H9 (cell line): Measurements from ENCODE around the gene NPIPA5. TPM values are rescaled to one million over a fixed set of nuclear protein-coding genes. Genes with fewer than 3 reads are reported as not detected.
A peak's percentile ranks its signal among the peaks of the same experiment; 100 is the strongest.

ENCODE experiments used
- DNase-seq: peaks from one replicate; pipeline ENCODE4 v3.0.0-alpha.2; 2017
- H2AFZ ChIP-seq: one replicate; pipeline ENCODE4 v1.6.1; 2013; ENCODE audit warnings: mild to moderate bottlenecking, low read length, control low read depth, moderate library complexity
- H2AK5ac ChIP-seq: 2 replicates; pipeline ENCODE4 v1.6.1; 2013; ENCODE audit warnings: low read length, control low read depth, mixed read lengths; ENCODE audit not compliant: insufficient read length
- H2BK120ac ChIP-seq: one replicate; pipeline ENCODE4 v1.6.1; 2013; ENCODE audit warnings: low read depth, mild to moderate bottlenecking, low read length, control low read depth, inconsistent platforms; ENCODE audit not compliant: poor library complexity, severe bottlenecking
- H2BK12ac ChIP-seq: 2 replicates; pipeline ENCODE4 v1.6.1; 2013; ENCODE audit warnings: low read length, control low read depth, mixed read lengths, low read depth; ENCODE audit not compliant: insufficient read length
- H2BK15ac ChIP-seq: 2 replicates; pipeline ENCODE4 v1.6.1; 2013; ENCODE audit warnings: low read depth, low read length, control low read depth
- H2BK20ac ChIP-seq: one replicate; pipeline ENCODE4 v1.6.1; 2013; ENCODE audit warnings: low read depth, mild to moderate bottlenecking, low read length, control low read depth, inconsistent platforms; ENCODE audit not compliant: poor library complexity, severe bottlenecking
- H2BK5ac ChIP-seq: 2 replicates; pipeline ENCODE4 v1.6.1; 2013; ENCODE audit warnings: low read length, control low read depth, mixed read lengths; ENCODE audit not compliant: insufficient read length
- H3K14ac ChIP-seq: 2 replicates; pipeline ENCODE4 v1.6.1; 2013; ENCODE audit warnings: low read length, control low read depth; ENCODE audit not compliant: insufficient read depth
- H3K18ac ChIP-seq: 2 replicates; pipeline ENCODE4 v1.6.1; 2013; ENCODE audit warnings: low read depth, mild to moderate bottlenecking, mixed read lengths, low read length, control low read depth; ENCODE audit not compliant: insufficient read length
- H3K23ac ChIP-seq: 2 replicates; pipeline ENCODE4 v1.6.1; 2013; ENCODE audit warnings: low read length, control low read depth, mixed read lengths, low read depth; ENCODE audit not compliant: insufficient read length
- H3K23me2 ChIP-seq: 2 replicates; pipeline ENCODE4 v1.6.1; 2013; ENCODE audit warnings: low read depth, mild to moderate bottlenecking, mixed read lengths, low read length, control low read depth; ENCODE audit not compliant: insufficient read length, poor library complexity, severe bottlenecking
- H3K27ac ChIP-seq: 2 replicates; pipeline ENCODE4 v1.5.1; 2013; ENCODE audit warnings: low read length, control low read depth, mixed read lengths, low read depth; ENCODE audit not compliant: insufficient read length
- H3K27me3 ChIP-seq: 2 replicates; pipeline ENCODE4 v1.6.1; 2013; ENCODE audit warnings: low read length, control low read depth, inconsistent platforms; ENCODE audit not compliant: insufficient read depth
- H3K4ac ChIP-seq: 2 replicates; pipeline ENCODE4 v1.6.1; 2013; ENCODE audit warnings: low read depth, mild to moderate bottlenecking, control low read depth, inconsistent platforms, low read length, moderate library complexity
- H3K4me1 ChIP-seq: 2 replicates; pipeline ENCODE4 v1.6.1; 2013; ENCODE audit warnings: low read length, control low read depth, inconsistent platforms; ENCODE audit not compliant: insufficient read depth
- H3K4me2 ChIP-seq: 2 replicates; pipeline ENCODE4 v1.6.1; 2013; ENCODE audit warnings: low read length, control low read depth, mixed read lengths; ENCODE audit not compliant: insufficient read length, insufficient read depth
- H3K56ac ChIP-seq: 2 replicates; pipeline ENCODE4 v1.6.1; 2013; ENCODE audit warnings: low read depth, mild to moderate bottlenecking, mixed read lengths, low read length, control low read depth; ENCODE audit not compliant: insufficient read length
- H3K79me1 ChIP-seq: 2 replicates; pipeline ENCODE4 v1.6.1; 2013; ENCODE audit warnings: low read depth, mild to moderate bottlenecking, moderate library complexity, low read length, control low read depth, inconsistent platforms; ENCODE audit not compliant: insufficient read depth, poor library complexity, severe bottlenecking
- H3K79me2 ChIP-seq: 2 replicates; pipeline ENCODE4 v1.6.1; 2013; ENCODE audit warnings: low read length, control low read depth, inconsistent platforms; ENCODE audit not compliant: insufficient read depth
- H3K9ac ChIP-seq: 2 replicates; pipeline ENCODE4 v1.6.1; 2013; ENCODE audit warnings: low read length, control low read depth, mixed read lengths; ENCODE audit not compliant: insufficient read length; ENCODE audit errors: extremely low read depth
- H3K9me3 ChIP-seq: one replicate; pipeline ENCODE4 v1.6.1; 2013; ENCODE audit warnings: low read depth, low read length, inconsistent platforms; ENCODE audit not compliant: control insufficient read depth
- H3T11ph ChIP-seq: one replicate; pipeline ENCODE4 v1.6.1; 2013; ENCODE audit warnings: mild to moderate bottlenecking, low read length, control low read depth, inconsistent platforms
- H4K20me1 ChIP-seq: one replicate; pipeline ENCODE4 v1.6.1; 2013; ENCODE audit not compliant: control insufficient read depth, insufficient read length, insufficient read depth
- H4K5ac ChIP-seq: 2 replicates; pipeline ENCODE4 v1.6.1; 2013; ENCODE audit warnings: low read depth, mild to moderate bottlenecking, mixed read lengths, low read length, control low read depth; ENCODE audit not compliant: insufficient read length
- H4K8ac ChIP-seq: replicated peaks from 2 replicates; pipeline ENCODE4 v1.6.1; 2013; ENCODE audit warnings: low read length, control low read depth, mixed read lengths, low read depth; ENCODE audit not compliant: insufficient read length
- H4K91ac ChIP-seq: 2 replicates; pipeline ENCODE4 v1.6.1; 2013; ENCODE audit warnings: low read depth, mild to moderate bottlenecking, moderate library complexity, mixed read lengths, low read length, control low read depth; ENCODE audit not compliant: insufficient read length
- H3K27ac Mint-ChIP-seq, 3 experiments: 2 replicates in 2 of 3; 3 replicates in 1 of 3; pipeline ENCODE4 v1.8.0; 2020 to 2021; ENCODE audit warnings: mixed read lengths in 3 of 3, mild to moderate bottlenecking in 1 of 3, moderate library complexity in 1 of 3
- H3K27me3 Mint-ChIP-seq: 2 replicates; pipeline ENCODE4 v1.8.0; 2021; ENCODE audit warnings: low read depth, mild to moderate bottlenecking, moderate library complexity, mixed read lengths
- H3K36me3 Mint-ChIP-seq, 3 experiments: 2 replicates in 2 of 3; 3 replicates in 1 of 3; pipeline ENCODE4 v1.8.0; 2020 to 2021; ENCODE audit warnings: low read depth in 3 of 3, mixed read lengths in 3 of 3; ENCODE audit not compliant: insufficient read depth in 1 of 3
- H3K4me1 Mint-ChIP-seq, 2 experiments: 2 replicates each; pipeline ENCODE4 v1.8.0; 2020; ENCODE audit warnings: mixed read lengths in 2 of 2
- H3K4me3 Mint-ChIP-seq, 2 experiments: 2 replicates in 1 of 2; 3 replicates in 1 of 2; pipeline ENCODE4 v1.8.0; 2020 to 2021; ENCODE audit warnings: mild to moderate bottlenecking in 2 of 2, mixed read lengths in 2 of 2, moderate library complexity in 1 of 2
- H3K9me3 Mint-ChIP-seq, 2 experiments: 2 replicates in 1 of 2; 3 replicates in 1 of 2; pipeline ENCODE4 v1.8.0; 2020; ENCODE audit warnings: mild to moderate bottlenecking in 2 of 2, mixed read lengths in 2 of 2, moderate library complexity in 1 of 2
- WGBS: extraction: QIAGEN DNeasy Blood & Tissue Kit; methylation state at CpG from one replicate; pipeline ENCODE4 v1.1.7; 2013; ENCODE audit warnings: missing lambda C conversion rate, low lambda C conversion rate, mixed read lengths; ENCODE audit not compliant: insufficient read length; ENCODE audit errors: extremely low coverage; 5-methylcytosine and 5-hydroxymethylcytosine counted together
- total RNA-seq: library from RNA; stranded (reverse); gene quantifications from 2 replicates; pipeline ENCODE4 v1.2.1, GENCODE V29; 2021
- TF ChIP-seq, protein P1 (sequence below): fragments of 200-600 bp; sonication (generic); conservative IDR thresholded peaks from 3 replicates; pipeline ENCODE4 v1.8.0; 2021; ENCODE audit warnings: antibody characterized with exemption, mild to moderate bottlenecking

The NPIPA5 gene
- total RNA-seq, 1 experiment from 2014 or later = 5.2 TPM

GRCh38 chr16:15398618-15399316 lies 20.7 kb upstream of the NPIPA5 start:
- H4K91ac ChIP-seq = no peak overlapping the region
- H3K27ac Mint-ChIP-seq = peak overlapping the region in 1 of 3 experiments; percentile 89; a peak in 2 of 7 replicates
- H3K18ac ChIP-seq = no peak overlapping the region
- H3K23me2 ChIP-seq = peaks cover 2% of the 10 kb centered on the region
- no peak overlapping the region for H3K27ac ChIP-seq
- WGBS = no CpG with 5 or more reads among the region's 14 CpGs
- no peak overlapping the region for H3K4me3 Mint-ChIP-seq
- no peaks in the 10 kb centered on the region for H3K79me2 ChIP-seq
- no peak overlapping the region for H2AFZ ChIP-seq
- H3K9ac ChIP-seq = no peak overlapping the region
- no peak overlapping the region for H3K56ac ChIP-seq
- no peak overlapping the region for H3K23ac ChIP-seq
- no peak overlapping the region for H2BK15ac ChIP-seq
- H3K9me3 ChIP-seq = no peaks in the 10 kb centered on the region
- no peak overlapping the region for H2BK20ac ChIP-seq
- H3K4ac ChIP-seq = no peak overlapping the region
- H4K5ac ChIP-seq = no peak overlapping the region
- H3K27me3 Mint-ChIP-seq = peaks cover 7% of the 10 kb centered on the region
- DNase-seq = no peak
- H3K4me1 Mint-ChIP-seq = peaks cover 30 to 39% of the 10 kb centered on the region in 2 experiments
- H3K27me3 ChIP-seq = no peaks in the 10 kb centered on the region
- peaks cover 3% of the 10 kb centered on the region; the same call in 1 of the 2 replicates for H3K4me1 ChIP-seq
- H3K14ac ChIP-seq = no peak overlapping the region
- no peaks in the 10 kb centered on the region for H3K79me1 ChIP-seq
- H2BK12ac ChIP-seq = no peak overlapping the region
- no peak overlapping the region for H3K4me2 ChIP-seq
- no peak overlapping the region for H4K8ac ChIP-seq
- TF ChIP-seq, protein P1, sequence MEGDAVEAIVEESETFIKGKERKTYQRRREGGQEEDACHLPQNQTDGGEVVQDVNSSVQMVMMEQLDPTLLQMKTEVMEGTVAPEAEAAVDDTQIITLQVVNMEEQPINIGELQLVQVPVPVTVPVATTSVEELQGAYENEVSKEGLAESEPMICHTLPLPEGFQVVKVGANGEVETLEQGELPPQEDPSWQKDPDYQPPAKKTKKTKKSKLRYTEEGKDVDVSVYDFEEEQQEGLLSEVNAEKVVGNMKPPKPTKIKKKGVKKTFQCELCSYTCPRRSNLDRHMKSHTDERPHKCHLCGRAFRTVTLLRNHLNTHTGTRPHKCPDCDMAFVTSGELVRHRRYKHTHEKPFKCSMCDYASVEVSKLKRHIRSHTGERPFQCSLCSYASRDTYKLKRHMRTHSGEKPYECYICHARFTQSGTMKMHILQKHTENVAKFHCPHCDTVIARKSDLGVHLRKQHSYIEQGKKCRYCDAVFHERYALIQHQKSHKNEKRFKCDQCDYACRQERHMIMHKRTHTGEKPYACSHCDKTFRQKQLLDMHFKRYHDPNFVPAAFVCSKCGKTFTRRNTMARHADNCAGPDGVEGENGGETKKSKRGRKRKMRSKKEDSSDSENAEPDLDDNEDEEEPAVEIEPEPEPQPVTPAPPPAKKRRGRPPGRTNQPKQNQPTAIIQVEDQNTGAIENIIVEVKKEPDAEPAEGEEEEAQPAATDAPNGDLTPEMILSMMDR = no peak
- no peak overlapping the region for H3T11ph ChIP-seq
- H4K20me1 ChIP-seq = no peaks in the 10 kb centered on the region
- H2AK5ac ChIP-seq = no peak overlapping the region
- H3K36me3 Mint-ChIP-seq = peaks cover 0 to 5% (median 0%) of the 10 kb centered on the region in 3 experiments; a peak in 1 of 7 replicates
- no peak overlapping the region for H2BK120ac ChIP-seq
- no peak overlapping the region for H2BK5ac ChIP-seq
- H3K9me3 Mint-ChIP-seq = peaks cover 0 to 3% of the 10 kb centered on the region in 2 experiments; a peak in 1 of 5 replicates
